ENCODE data around the gene FIG4.
"Not testable (repeated sequence)": the region's sequence is repeated elsewhere in the genome, so short reads cannot be mapped to it uniquely, and the experiment has no call there.

Gene FIG4

GRCh38 chr6:109760208-109760607 lies 69.1 kb downstream of the FIG4 start:
- DNase-seq (ENCODE audit: low read depth) = no peak

- no peak for DNase-seq (ENCODE audit: low read depth)
These were observed 71.1 kb downstream of the FIG4 start for GRCh38 chr6:109762166-109762565.

- no peak for DNase-seq (ENCODE audit: low read depth)
These were observed 71.8 kb downstream of the FIG4 start for GRCh38 chr6:109762769-109763441.

- DNase-seq (ENCODE audit: low read depth) = no peak
These were observed 75.1 kb downstream of the FIG4 start for GRCh38 chr6:109766167-109766566.

- no peak for DNase-seq (ENCODE audit: low read depth)
These were observed 76.9 kb downstream of the FIG4 start for GRCh38 chr6:109767961-109768360.

GRCh38 chr6:109768485-109768884 lies 77.4 kb downstream of the FIG4 start:
- DNase-seq (ENCODE audit: low read depth) = no peak

GRCh38 chr6:109769213-109769612 lies 78.1 kb downstream of the FIG4 start:
- no peak for DNase-seq (ENCODE audit: low read depth)

- no peak for DNase-seq (ENCODE audit: low read depth)
These were observed 79.0 kb downstream of the FIG4 start for GRCh38 chr6:109770047-109770446.

- no peak for DNase-seq (ENCODE audit: low read depth)
These were observed 79.7 kb downstream of the FIG4 start for GRCh38 chr6:109770779-109771178.

- DNase-seq (ENCODE audit: low read depth) = not testable (repeated sequence)
These were observed 81.1 kb downstream of the FIG4 start for GRCh38 chr6:109771939-109772755.

GRCh38 chr6:109772883-109773431 lies 81.9 kb downstream of the FIG4 start:
- no peak for DNase-seq (ENCODE audit: low read depth)

GRCh38 chr6:109781001-109781400 lies 89.9 kb downstream of the FIG4 start:
- no peak for DNase-seq (ENCODE audit: low read depth)

- DNase-seq (ENCODE audit: low read depth) = no peak
These were observed 91.4 kb downstream of the FIG4 start for GRCh38 chr6:109782491-109782999.

GRCh38 chr6:109783250-109783986 lies 92.3 kb downstream of the FIG4 start:
- DNase-seq (ENCODE audit: low read depth) = no peak

- DNase-seq (ENCODE audit: low read depth) = no peak
These were observed 96.2 kb downstream of the FIG4 start for GRCh38 chr6:109787312-109787711.

- DNase-seq (ENCODE audit: low read depth) = no peak
These were observed 97.6 kb downstream of the FIG4 start for GRCh38 chr6:109788687-109789086.

- DNase-seq (ENCODE audit: low read depth) = no peak
These were observed 99.0 kb downstream of the FIG4 start for GRCh38 chr6:109790131-109790530.

GRCh38 chr6:109791301-109791700 lies 100.2 kb downstream of the FIG4 start:
- no peak for DNase-seq (ENCODE audit: low read depth)

- DNase-seq (ENCODE audit: low read depth) = no peak
These were observed 101.9 kb downstream of the FIG4 start for GRCh38 chr6:109793021-109793420.

- no peak for DNase-seq (ENCODE audit: low read depth)
These were observed 102.7 kb downstream of the FIG4 start for GRCh38 chr6:109793792-109794191.

- no peak for DNase-seq (ENCODE audit: low read depth)
These were observed 103.3 kb downstream of the FIG4 start for GRCh38 chr6:109794201-109794923.

Measured in stimulated activated CD4-positive, alpha-beta T cell treated with anti-CD3 and anti-CD28 coated beads, Interleukin-2, amount 100 ng/mL, for 4 hours (primary cell).